HG02840 (cell line): ENCODE data around the gene SORCS2.

ENCODE experiments used
- ATAC-seq: cut with Tn5 transposase; IDR thresholded peaks from one replicate; pipeline ENCODE4 v1.9.1; 2021; ENCODE audit warnings: mild to moderate bottlenecking, moderate library complexity, moderate number of reproducible peaks; ENCODE audit not compliant: unreplicated experiment, low FRiP score

SORCS2 gene

DNA sequence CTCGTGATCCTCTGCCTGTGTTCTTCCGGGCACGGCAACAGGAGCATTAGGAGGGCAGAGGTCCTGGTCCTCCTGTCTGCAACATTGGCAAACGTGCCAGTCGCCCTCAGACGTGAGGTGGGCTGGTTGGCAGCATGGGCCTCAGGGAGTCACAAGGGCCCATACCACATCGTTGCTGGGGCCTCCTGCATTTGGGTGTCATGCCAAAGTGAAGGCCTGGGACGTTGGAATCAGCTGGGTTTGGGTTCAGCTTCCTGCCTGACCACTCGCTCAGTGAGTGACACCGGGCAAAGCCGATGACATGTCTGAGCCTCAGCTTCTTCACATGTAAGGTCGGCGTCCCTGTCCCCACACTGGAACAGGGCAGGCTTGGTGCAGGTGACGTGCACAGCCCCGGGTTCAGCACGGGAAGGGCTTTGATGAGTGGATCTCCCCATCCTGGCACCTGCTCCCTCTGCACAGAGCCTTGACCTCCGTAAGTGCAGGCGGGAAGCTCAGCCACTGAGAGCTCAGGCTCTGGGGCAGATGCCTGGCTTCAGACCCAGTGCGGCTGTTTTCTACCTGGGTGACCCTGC is 150.8 kb downstream of the SORCS2 start:
- ATAC-seq, result no peak

DNA sequence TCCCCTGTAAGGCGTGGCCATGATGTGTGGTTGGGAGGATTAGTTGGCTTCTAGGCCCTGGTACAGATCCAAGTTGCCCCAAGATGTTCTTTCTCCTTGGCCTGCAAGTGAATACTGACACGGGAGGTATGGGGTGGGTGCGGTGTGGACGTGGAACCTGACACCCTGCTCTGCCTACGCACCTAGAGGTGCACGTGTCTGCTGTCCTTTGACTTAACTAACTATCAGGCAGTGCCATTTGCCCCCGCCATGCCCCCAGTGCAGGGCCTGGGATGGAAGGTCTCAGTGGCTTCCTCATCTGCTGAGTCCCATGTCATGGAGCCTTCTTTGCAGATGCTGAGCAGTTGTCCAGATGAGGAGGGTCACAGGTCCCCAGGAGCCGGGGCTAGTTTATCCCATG is 151.6 kb downstream of the SORCS2 start:
- ATAC-seq, result no peak

DNA sequence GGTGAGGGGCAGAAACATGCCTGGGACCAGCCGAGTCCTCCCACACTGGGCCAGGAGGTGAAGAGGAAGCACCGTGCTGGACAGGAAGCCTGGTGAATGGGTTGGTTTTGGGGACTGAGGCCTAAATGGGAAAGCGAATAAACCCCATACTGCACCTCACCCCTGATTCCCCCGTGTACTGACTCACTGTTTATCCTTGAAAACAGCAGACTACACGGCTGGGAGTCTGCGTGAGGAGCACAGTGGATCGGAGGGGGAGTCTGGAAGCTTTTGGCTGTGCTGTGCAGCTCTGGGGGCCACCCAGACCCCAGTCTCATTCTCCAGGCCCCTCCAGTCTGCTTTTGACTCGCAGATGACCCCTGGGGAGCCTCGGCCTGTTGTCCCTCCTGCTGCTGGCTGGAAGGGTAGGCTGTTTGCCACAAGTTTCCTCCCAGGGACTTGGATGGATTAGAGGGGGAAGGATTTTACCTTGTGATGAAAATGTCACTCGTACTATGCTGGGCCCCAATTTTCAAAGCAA is 152.4 kb downstream of the SORCS2 start:
- ATAC-seq, result no peak

DNA sequence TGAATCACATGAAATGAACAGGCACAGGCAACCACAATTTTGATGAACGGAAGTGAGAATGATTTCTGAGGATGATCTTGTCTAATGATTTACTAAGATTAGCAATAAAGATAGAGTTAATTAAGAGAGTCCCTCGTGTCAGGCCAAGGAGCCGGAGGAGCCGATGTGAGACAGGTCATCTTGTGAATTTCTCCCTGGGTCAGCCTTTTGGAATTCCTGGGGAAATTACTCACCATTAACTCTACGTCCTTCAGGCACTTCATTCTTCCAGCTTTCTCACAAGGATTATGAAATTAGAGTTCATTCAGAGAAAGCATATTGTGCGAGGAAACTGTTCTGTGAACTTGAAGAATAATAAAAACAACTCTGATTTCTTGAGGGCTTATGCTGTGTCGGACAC is 155.6 kb downstream of the SORCS2 start:
- no peak for ATAC-seq

DNA sequence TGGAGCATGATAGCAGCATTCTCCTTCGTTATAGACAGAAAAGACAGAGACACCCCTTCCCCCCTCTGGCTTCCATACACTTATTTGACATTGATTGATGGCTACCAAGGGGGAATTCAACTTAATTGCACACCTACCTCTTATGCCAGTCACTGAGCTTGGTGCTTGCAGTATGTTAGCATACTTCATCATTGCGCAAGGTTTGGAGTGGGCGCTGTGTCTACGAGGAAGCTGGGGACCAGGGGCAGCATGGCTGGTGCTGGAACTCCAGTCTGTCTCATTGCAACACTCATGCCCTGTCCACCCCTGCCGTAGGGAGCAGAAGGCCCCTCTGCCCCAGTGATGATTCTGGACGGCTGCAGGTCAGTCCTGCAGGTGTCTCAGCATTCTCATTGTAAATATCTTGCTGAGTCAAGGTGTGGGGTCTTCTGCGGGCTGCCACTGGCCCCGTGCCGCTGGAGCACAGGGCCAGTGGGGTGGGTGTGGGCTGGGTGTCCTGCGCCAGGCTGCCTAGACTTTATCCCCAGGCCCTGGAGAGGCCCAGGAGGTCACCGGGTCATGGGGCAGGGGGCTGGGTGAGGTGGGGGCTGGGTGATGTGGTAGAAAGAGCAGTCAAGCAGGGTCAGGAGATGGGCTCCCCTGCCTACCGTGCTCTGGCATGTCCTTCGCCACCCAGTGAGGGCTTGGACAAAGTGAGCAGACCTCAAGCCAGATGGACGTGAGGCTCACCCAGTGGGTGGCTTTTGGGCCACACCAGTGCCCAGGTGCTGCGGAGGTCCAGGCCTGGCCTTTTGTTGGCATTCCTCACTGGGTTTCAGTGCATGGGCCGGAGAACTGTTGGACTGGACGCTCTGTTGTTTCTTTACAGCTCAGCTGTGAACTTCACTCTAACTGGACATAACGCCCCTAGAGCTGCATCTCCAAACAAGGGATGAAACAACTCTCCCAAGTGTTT is 156.9 kb downstream of the SORCS2 start:
- no peak for ATAC-seq

DNA sequence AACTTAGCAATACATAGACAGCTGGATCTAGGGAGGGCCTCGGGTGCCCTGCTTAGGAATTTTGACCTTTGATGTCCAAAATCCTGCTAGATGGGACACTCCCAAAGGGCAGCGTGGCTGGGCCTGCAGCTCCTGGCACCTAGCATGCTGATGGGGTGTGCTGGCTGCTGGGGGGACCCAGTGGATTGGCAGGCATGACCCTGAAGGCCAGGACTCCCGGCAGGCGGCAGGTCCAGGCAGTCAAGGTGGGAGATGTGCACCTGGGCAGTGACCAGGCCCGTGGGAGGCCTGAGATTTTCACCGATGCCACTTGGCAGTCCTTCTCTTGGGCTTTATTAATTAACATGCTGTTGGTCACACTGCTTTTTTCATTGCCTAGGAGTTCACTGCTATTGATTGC is 158.1 kb downstream of the SORCS2 start:
- no peak for ATAC-seq

DNA sequence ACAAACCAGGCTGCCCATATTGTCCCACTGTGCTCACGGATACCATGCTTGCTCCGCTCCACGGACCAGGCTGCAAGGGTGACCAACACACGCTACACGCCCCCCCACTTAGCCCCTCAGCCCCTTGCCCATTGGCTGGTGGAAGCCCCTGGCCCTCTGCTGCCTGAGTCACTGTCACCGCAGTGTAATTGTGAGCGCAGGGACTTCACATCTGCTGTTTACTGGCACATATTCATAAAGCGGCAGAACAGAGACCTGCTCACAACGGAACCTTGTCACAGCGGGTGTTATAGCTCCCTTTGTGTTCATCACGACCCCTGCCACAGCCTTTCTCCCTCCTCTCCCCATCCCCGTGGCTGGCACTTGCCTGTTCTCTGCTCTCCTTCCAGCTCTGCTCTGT is 158.7 kb downstream of the SORCS2 start:
- no peak for ATAC-seq

DNA sequence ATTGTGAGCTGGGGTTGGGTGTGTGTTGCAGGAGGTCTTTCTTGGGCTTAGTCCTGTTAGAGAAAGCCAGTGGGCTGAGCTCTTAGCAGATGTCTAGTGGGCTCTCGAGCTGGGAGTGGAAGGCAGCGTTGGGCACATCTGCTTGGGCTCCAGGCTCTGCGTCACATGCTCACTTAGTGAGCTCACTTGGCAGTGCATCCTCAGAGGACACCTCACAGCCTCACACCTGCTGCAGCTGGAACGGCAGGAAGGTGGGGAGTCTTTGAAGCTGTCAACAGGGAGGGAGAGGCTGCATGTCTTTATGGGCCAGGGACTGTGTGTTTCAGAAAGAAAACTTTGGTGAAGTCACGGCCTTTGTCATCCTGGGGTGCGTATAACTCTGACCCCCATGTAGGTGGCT is 160.1 kb downstream of the SORCS2 start:
- no peak for ATAC-seq

DNA sequence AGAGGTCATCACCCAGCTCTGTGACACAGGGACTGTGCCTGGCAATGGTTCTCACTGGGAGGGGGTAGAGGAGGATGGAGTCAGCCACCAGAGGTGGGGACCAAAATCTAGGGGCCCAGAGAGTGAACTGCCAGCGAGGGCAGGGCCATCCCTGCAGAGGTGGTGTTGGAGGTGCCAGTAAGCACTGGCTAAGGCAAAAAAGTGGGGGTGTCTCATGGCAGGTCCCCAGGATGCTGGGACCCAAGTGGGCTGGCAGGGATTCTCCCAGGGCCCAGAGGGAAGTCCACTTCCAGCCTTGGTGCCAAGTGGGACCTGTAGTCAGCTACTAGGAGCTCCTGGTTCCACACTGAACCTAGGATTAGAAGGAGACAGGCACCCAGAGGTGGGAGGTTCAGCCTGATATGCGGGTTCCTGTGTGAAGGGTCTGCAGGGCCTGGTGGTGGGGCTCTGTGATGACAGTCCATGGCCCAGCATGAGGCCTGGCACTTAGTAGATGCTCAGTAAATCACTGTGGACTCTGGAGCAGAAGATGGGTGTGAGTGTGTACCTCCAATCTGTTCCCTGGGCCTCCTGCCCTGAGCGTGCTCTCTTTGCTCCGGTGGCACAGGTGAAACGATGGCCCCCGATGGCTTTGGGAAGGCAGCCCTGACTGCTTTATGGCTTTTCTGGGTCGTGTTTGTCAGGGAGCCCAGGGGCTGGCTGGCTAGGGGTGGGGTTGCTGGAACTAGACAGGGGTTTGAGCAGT is 160.9 kb downstream of the SORCS2 start:
- ATAC-seq, result no peak

DNA sequence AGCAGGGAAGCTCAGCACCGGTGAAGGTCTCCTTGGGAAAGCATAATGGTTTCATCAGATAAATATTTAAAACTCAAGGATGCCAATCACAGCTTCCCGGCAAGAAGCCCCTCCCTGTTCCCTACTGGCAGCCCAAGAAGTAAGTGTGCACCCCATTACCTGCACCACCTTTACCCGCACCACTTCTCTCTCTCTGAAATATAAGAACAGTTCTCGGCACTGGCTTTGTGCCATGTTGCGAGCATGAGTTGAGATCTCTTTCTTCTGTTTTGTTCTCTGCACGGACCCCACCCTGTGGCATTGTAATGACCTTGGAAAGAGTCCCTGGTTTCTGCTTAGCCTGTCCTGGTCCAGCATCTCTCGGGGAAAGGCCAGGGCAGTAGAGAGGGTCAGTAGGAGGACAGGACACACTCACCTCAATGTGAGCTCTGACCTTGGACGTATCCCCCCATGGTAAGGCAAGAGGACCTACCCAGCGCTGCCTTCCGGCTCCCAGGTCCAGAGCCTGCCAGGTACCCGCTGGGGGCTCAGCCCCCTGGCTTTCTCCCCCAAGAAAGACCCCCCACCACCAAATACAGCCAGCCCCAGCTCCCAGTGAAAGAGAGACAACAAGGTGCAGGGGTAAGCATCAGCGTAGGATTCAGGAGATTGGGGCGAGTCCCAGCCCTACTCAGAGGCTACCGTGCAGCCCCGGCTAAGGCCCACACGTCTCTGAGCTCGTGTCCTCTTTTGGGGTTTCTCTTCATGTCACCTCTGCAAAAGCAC is 161.7 kb downstream of the SORCS2 start:
- no peak for ATAC-seq

DNA sequence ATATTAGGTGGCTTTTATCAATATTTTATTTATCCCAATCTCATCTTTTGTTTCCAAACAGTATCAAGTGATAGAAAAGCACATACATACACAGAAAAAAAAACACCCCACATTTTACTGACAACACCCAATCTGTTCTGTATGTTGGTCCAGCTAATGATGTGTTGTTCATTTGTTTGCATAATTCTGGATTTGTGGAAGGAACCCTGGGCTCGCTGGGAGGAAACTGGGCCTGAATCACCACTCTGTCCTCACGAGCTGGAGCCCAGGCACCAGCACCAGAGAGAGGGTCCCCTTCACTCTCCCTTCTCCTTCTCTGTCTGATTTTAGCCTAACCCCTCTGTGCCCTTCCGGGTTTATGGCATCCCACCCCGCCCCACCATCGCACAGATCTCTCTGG is 162.6 kb downstream of the SORCS2 start:
- ATAC-seq, result no peak

DNA sequence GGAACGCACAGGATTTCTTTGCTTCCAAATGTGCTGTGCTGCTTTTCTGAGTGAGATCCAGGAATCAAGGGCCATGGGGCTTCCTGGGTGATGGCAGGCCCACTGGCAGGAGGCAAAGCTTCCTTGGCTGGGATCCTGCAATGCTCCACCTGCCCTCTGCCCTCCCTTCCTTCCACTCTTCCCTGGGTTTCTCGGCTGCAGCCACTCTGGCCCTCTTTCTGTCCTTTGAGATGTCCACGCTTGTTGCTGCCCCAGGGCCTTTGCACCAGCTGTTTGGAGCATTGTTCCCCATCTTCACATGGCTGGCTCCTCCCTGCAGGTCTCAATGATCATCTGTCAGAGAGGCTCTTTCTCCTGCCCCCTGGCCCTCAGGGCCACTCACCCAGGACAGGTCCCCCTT is 163.5 kb downstream of the SORCS2 start:
- no peak for ATAC-seq

DNA sequence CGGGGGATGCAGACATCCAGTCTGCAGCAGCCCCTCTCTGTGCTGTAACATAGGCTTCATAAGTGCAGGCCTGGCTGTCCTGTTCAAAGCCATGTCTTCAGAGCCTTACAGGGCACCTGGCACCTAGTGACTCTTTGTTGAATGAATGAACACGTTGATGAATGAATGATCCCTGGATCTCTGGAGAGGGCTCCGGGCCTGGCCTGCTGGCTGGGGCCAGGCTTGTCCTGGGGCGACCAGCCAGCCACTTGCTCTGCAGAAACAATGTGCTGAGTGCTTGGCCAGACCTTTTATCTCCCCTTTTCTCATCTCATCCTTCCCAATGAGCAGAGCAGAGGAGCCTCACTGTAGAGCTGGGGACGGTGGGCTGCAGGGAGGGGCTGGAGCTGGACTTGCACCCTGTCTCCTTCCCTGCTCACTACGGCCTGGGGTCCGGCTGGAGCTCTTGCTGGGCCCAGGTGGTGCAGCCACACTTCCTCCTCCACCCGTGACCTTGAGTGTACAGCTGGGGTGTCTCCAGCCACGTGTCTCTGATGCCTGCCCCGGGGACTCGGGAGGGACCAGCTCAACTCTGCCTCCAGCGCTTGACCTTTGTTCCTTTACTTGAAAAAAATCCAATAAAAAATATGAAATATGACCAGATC is 164.5 kb downstream of the SORCS2 start:
- ATAC-seq, result no peak

DNA sequence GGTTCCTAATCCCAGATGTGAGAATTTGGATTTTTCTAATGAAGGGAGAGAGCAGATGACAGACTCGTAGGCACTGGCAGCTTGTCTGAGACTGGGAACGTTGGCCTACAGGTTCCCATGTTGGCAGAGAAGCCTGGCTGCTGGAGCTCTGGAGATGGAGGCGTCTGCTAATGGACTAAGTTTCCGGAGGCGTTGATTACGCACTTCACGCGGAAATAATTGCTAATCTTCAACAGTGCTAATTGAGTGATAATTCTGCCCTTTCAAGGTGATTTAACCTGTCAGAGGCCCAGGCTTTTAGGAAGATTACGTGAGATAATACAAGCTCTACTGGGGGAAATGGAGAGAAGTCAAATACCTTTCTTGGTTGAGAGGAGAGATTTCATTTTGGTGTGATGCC is 165.0 kb downstream of the SORCS2 start:
- no peak for ATAC-seq

DNA sequence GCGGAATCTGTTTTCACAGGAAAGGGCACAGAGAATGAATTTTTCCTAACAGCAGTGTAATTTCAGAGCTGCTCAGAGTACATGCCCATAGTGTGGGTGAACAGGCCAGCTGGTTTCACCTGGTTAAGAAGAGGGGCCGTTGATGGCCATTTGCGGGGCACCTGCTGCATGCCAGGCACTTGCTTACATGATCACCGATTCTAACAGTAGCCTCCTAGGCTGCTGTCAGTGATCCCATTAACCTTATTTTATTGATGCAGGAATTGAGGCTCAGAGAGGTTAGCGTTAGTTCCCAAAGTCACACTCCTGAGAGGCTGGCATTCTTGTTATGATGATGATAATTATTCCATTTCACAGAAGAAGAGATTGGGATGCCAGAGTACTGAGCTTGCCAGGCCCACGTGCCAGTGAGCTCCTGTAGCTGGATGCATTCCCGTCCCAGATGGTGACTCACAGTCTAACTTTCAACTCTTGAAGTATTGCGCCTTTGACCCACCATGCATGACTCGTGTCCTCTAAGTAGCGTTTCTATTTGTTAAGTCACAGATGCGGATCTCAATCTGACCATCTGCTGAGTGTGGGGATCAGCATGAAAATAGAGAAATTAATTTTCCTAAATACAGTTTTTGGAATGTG is 165.9 kb downstream of the SORCS2 start:
- no peak for ATAC-seq

DNA sequence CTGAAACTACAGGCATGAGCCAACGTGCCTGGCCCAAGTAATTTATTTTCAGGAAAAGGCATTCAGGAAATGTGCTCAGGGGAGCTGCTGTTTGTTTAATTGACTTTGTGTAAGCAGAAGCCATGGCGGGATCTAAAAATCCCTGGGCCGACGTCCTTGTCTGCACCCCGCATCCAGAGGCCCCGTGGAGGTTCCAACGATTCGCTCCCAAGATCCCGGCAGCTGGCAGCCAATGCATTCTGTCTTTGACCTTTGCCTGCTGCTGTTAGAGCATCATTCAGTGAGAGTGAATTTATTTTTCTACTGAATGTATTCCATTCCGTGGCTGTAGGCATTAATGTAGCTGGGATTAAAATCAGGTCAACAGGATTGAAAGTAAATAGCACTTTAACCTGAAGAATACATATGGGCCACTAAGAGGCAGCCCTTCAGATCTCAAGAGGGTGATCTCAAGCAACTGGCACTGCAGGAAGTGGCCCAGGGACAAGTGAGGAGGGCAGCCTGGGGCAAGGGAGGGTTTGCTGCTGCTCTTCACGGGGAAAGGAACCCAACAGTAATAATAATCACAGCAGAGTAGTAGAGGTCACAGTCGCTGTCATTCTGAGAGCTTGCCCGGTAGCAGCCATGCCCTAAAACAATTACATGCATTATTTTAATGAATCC is 167.2 kb downstream of the SORCS2 start:
- no peak for ATAC-seq

DNA sequence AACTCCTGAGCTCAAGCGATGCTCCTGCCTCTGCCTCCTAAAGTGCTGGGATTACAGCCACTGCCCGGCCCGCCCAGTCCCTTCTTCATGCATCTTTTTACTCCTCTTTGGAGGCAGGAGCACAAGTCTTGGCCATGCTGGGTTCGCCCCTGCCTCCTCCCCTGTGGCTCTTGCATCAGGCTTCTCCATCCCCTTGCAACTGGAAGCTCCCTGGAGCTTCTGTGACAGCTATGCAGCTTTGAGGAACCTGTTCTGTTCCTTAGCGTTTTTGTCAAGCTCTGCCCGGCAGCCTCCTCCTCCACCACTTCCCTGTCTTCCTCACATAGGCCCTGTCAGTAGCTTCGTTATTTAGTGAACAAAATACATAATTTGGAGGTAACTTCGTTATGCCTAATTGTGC is 168.5 kb downstream of the SORCS2 start:
- no peak for ATAC-seq

DNA sequence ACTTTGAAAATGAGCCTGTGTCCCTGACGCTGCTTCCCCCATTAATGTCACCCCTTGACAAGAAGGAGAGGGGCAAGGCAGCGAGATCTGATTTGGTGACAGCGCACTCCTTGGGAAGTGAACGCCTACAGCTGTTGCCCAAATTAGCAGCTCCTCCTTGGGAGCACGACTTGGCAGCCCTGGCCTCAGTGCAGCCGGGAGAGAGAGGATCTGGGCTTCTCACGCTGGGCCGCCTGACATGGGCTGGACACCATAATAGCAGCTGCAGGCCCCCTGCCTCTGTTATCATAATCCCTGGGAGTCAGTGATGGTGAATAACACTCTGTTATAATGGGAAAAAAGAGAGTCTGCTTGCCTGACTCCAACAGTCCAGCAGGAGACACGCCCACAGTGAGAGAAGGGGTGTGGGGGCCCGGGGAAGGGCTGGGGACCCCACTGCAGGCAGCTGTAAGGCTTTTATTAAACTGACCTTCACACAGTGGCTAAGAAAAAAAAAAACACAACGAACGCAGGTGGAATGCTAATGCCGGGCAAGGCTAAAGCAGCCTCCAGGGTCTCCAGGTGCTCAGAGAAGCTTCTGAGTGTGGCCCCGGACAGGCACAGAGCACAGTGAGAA is 169.1 kb downstream of the SORCS2 start:
- no peak for ATAC-seq

DNA sequence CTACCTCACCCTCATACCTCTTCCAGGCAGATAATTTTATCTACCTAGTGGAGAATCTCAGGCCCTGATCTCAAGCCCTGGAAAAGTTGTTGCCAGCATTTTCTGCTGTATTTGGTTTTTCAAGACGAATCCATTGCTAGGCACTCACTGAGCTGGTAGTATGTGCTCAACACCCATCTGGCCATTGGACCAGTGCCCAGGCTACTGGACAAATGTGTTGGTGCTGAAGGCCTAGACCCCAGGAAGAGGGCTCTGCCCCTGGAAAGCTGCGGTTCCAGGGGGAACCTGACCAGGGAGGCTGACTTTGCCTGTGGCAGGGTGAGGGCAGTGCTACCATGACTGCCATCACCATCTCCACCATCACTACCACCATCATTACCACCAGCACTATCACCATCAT is 170.0 kb downstream of the SORCS2 start:
- ATAC-seq, result no peak
